GM21723 (cell line): ENCODE results near the gene LIPK.
"Not testable (repeated sequence)": the region's sequence is repeated elsewhere in the genome, so short reads cannot be mapped to it uniquely, and the experiment has no call there.

Experiments used
- ATAC-seq: cut with Tn5 transposase; IDR thresholded peaks from one replicate; pipeline ENCODE4 v1.9.1; 2021; ENCODE audit warnings: mild to moderate bottlenecking, moderate library complexity; ENCODE audit not compliant: unreplicated experiment

The LIPK gene

GRCh38 chr10:88715517-88715916 is 9.5 kb downstream of the LIPK start:
- no peak for ATAC-seq

DNA sequence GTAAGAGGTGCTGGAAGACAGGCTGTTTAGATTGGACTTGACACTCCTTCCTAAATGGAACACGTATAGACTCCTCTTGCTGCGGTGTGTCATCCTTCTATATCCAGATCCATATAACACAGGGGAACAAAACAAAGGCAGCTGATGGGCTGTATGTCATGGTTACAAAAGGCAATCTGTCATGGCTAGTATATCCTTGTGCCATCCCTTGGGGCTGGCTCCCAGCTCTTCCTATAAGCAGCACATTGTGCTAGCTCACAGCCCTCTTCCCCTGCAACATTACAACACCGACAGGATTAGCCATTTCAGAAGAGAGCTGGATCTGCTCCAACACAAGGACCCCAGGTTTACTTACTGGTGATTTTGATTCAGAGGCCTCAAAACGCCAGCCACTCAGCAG is 15.3 kb downstream of the LIPK start:
- ATAC-seq: no peak

DNA sequence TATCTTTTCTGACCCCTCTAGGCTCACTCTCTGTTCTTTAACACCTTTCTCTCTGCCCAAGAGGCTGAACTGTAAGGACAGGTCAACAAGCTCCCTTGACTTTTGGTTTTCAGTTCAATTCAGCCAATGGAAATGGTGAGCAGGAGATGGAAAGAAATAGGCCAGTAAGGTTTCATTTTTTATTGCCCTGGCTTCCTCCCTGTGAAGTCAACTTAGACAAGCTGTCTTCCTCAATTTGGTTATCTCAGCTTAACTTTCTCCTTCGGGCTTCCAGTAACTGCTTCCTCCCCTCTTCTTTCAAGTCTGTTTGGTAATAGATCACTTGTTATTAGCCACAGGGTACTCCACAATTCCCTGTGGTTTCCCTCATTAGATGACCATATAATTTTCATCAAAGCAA is 19.7 kb downstream of the LIPK start:
- no peak for ATAC-seq

GRCh38 chr10:88728107-88728763 is 22.2 kb downstream of the LIPK start:
- no peak for ATAC-seq

- no peak for ATAC-seq
Observed at GRCh38 chr10:88730864-88731263, 24.8 kb downstream of the LIPK start.

- ATAC-seq: no peak
Observed at GRCh38 chr10:88731296-88731695, 25.2 kb downstream of the LIPK start.

- no peak for ATAC-seq
Observed at GRCh38 chr10:88733215-88733614, 27.2 kb downstream of the LIPK start.

DNA sequence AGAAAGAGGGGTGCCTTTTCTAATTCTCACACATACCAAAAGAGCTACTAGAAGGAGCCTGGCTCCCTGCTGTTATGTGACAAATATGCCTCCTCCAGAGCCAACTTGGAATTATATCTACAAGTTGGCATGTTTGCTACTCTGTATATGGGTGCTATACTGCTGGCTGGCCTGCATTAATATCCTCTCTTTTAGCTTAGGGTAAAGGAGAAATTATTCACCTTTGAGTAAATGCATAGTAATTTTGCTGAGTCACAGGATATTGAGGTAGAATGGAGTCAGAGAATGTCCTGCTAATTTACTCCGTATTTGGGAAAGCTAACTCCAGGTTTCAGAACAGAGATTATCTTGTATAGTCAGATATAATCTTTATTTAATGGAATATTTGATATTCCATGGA is 29.6 kb downstream of the LIPK start:
- ATAC-seq: no peak

- ATAC-seq: not testable (repeated sequence)
Observed at GRCh38 chr10:88741921-88742320, 35.9 kb downstream of the LIPK start.

GRCh38 chr10:88742448-88742847 is 36.4 kb downstream of the LIPK start:
- no peak for ATAC-seq

- no peak for ATAC-seq
Observed at GRCh38 chr10:88744002-88744401, 38.0 kb downstream of the LIPK start.

- ATAC-seq: no peak
Observed at GRCh38 chr10:88745633-88746032, 39.6 kb downstream of the LIPK start.

DNA sequence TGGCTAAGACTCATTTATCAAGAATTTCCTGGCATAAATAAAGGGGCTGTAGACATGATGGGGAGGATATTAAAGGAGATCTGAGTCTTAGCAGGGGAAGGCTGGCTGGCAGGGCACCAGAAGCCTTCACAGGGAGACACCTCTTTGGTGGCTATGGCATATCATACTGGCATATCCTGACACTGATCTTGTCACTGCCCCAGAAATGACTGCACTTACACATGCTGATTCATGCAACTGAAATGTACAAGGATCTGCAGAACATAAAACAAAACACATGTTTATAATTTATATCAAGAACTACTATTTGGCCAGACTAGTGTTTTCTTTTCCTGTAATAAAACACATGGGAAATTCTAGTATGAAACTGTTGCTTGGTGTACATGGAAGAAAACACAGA is 48.2 kb downstream of the LIPK start:
- ATAC-seq: no peak

DNA sequence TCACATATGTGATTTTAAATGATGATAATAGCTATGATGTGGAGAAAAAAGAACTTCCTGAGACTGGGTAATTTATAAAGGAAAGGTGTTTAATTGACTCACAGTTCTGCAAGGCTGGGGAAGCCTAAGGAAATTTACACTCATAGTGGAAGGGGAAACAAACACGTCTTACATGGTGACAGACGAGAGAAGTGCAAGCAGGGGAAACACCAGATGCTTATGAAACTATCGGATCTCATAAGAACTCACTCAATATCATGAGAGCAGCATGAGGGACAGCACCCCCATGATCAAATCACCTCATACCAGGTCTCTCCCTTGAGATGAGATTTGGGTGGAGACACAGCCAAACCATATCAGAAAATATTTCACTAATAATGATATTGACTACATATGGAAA is 49.7 kb downstream of the LIPK start:
- peak; percentile 75 for ATAC-seq

DNA sequence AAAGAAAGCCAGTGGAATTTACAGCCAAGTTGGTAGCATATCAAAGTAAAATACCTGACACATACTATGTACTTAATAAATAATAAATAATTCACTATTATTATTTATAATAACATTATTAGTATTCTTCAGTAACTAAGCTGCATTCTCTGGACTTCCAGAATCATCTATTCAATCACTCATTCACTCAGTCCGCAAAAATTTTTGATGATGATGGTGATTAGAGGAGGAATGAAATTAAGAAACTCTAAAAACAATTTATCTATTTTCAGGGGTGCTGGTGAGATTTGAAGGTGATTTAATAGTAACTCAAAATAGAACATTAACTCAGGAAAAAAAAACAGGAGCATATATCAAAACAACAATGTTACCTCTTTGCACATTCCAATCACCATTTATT is 50.6 kb downstream of the LIPK start:
- ATAC-seq: no peak

DNA sequence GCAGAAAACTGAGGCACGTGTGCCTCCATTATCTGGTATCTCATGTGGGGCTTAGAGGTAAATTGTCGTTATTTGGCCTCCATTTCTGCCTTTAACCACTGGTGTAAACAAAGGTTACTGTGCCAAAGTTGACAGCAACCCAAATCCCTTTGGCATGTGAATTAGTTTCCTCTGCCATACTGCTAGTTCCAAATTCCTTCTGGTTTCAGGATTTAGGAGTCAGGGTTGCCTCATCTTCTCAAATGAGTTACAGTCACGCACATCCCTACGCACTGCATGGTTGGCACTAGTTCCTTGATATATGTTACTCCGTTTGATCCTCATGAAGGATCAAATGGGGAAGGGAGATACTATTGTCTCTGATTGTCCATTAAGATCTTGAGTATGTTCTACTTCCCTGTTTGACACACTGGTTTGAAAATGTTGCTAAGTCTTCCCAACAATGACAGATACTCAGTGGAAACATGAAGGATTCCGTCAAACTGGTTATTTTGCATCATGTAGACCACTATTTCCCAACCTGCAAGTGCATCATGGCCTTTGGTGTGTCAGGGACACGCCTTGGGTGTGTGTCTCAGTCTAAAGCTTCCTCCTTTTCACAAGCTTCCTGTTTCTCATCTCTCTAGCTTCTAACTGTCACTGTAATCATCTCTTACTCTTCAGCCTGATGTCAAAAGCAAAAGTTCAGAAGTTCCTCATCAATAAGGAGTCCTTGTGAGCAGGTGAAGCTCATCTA is 53.5 kb downstream of the LIPK start, which contains the start of gene LIPN:
Gene LIPN (plus strand): TSS at position 655 of the 736 bp plus-strand sequence. CDS start 1,386 bp downstream, outside the sequence.
- no peak for ATAC-seq

- no peak for ATAC-seq
Observed at GRCh38 chr10:88762906-88763305, 56.9 kb downstream of the LIPK start.

- no peak for ATAC-seq
Observed at GRCh38 chr10:88763441-88763840, 57.4 kb downstream of the LIPK start.

GRCh38 chr10:88764110-88764509 is 58.1 kb downstream of the LIPK start:
- no peak for ATAC-seq

DNA sequence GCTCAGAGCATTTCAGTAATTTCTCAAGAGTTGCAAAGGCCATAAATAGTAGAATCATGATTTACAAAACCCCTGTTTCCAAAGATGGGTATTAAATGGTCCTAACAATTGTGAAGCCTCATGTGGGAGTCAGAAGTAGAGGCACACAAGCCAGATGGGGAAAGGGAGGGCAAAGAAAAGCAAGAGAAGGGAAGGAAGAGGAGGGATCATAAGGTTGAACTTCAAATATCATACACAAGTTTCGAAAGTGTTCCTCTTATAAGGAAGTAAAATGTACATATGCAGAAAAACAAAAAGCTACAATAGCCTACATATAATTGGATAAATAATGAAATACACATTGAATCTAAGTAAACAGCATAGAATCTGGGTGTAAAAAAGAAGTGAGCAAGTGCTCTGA is 59.8 kb downstream of the LIPK start:
- no peak for ATAC-seq

GRCh38 chr10:88769384-88769783 is 63.3 kb downstream of the LIPK start:
- no peak for ATAC-seq

DNA sequence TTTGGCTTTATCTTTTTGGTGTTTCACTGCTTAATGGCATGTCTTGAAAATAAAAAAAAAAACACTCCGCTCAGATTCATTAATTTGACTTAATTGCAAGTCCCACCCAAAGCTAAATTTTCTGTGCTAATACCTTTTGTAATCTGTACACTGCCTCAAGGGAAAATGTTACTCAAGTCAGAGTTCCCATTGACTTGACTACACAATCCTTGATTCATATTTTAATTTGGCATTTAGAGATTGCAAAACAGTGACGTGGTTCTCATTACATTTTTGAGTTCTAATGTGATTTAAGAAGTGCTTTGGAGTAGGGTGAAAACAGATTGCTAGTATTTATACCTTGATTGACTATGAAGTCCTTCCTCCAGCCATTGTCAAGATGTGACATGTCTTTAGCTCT is 75.2 kb downstream of the LIPK start:
- ATAC-seq: no peak

DNA sequence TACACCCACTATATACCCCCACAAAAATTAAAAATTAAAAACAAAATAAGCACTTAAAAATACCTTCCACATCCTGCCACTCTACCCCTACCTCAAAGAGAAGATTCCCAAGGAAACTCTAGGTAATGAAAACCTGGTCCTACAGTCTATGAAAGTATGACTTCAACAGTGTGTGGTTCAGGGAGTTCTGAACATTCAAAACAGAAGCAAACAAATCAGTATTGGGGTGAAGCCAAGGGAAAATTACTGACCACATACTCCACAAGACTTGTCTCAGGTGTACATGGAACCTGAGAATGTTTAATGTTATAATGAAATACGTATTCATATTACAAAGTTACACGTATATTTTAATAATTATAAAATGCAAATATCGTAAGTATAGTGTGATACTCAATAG is 76.2 kb downstream of the LIPK start:
- ATAC-seq: no peak
